HEK293T (cell line): ENCODE data around the gene CCDC92.

ENCODE experiments used
- FOXM1 ChIP-seq: fragments of 450-650 bp; IDR thresholded peaks from 2 replicates; pipeline ENCODE4 v1.6.1; 2017; ENCODE audit warnings: mild to moderate bottlenecking, borderline replicate concordance
- L3MBTL2 ChIP-seq: fragments of 450-650 bp; conservative IDR thresholded peaks from 2 replicates; pipeline ENCODE4 v1.6.1; 2016; ENCODE audit warnings: mild to moderate bottlenecking
- SP1 ChIP-seq: fragments of 450-650 bp; IDR thresholded peaks from 2 replicates; pipeline ENCODE4 v1.6.1; 2017

DNA sequence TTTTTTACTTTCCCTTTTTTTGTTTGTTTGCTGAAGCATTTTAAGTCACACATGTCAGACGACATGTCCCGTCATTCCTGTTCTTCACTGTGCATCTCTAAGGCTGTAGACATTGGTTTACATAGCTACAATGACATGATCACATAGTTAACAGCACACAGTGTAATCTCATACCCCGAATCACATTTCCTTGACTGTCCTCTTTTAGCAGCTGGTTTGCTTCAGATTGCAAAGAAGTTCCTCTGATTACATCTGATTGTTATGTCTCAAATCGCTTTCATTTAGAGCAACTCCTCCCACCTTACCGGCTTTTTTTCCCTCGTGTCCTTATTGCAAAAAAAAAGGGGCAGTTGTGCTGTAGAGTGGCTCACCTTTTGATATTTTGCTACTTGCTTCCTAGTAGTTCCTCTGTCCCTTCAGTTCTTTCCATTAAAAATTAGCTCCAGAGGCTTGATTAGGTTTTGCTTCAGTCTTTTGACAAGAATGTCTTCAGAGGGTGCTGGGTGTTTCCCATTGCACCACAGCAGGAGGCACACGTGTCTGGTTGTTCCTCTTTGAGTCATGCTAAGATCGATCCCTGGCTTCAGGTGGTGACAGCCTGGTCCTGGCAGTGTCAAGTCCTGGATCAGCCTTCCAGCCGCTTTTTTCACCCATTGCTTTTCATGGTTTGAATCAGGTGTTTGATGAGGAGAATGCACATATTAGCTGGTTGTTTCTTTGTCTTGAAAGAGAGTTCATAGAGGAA is 35.4 kb upstream of the CCDC92 start:
- no peak for TF ChIP-seq SP1
- no peak for TF ChIP-seq FOXM1
- no peak for TF ChIP-seq L3MBTL2
